ENCODE measurements around the gene SCUBE1.

DNA sequence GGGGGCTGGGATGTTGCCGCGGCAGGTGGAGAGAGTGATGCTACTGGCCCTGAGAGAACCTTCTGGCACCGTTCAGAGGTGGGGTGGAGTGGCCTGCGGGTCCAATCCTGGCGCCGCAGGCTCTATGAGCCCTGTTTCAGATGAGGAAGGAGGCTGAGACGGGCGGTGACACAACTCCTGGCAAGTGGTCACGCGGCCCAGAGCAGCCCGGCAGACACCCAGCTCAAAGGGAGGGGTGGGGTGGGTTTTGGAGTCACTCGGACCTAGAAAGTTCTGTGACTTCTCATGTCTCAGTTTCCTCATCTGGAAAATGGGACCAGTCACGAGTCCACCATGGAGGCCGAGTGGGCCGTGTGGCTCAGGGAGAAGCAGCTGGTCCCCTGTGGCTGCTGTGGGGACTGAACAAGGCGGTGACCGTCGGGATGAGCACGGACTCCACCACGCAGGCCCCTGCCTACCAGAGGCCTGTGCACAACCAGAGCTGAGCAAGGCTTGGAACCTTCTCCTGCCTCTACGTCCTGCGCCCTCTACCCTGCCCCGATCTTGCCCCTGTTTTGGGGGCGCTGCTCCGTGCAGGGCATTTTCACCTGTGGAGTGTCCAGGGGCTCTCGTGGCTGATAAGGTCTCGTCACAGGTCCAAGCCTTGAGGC is 188.2 kb downstream of the SCUBE1 start:
- TF ChIP-seq SUZ12 (IDR thresholded peaks at IDR 0.05; ENCODE audit: extremely low read depth, insufficient read depth, insufficient read length) (no peak), YY1 (IDR thresholded peaks at IDR 0.05; ENCODE audit: insufficient read depth, insufficient read length) (no peak), ZNF274 (IDR thresholded peaks at IDR 0.05; ENCODE audit: low read depth, low read length) (no peak)
